ENCODE data around the gene CACHD1.

GRCh38 chr1:64686828-64687724 is 217.1 kb downstream of the CACHD1 start:
- TF ChIP-seq CTCF (conservative IDR thresholded peaks at IDR 0.05 in 1 of 2, IDR thresholded peaks at IDR 0.05 in 1 of 2; ENCODE audit: low read depth in 1 of 2, low read length in 2 of 2) (peak; percentile 92 to 98), EZH2 (IDR thresholded peaks at IDR 0.05; ENCODE audit: low read length, missing control alignments) (no peak)
